Coronary artery (tissue), 2 donors: ENCODE measurements around the gene PWP1.

Experiments used
- DNase-seq: peaks from one replicate; pipeline ENCODE4 v3.0.0-alpha.2; 2017; ENCODE audit warnings: low spot score
- H3K27ac ChIP-seq, 2 donors: fragments of 200-600 bp; sonication (generic); one replicate each; pipeline ENCODE4 v1.5.1; 2016 to 2019
- H3K4me3 ChIP-seq: fragments of 200-600 bp; sonication (generic); 2 replicates; pipeline ENCODE4 v1.5.1; 2016; ENCODE audit warnings: mild to moderate bottlenecking, moderate library complexity
- TF ChIP-seq, protein P1 (sequence below): fragments of 200-600 bp; sonication (generic); IDR thresholded peaks from one replicate; pipeline ENCODE4 v1.5.1; 2019; ENCODE audit warnings: antibody characterized with exemption

PWP1 gene

GRCh38 chr12:107685360-107686248, at the start of gene PWP1:
Gene PWP1, plus strand, starts transcription at chr12:107685799. Its CDS starts 101 bp downstream, at chr12:107685900.
- H3K4me3 ChIP-seq = peak within 1 kb of the TSS; percentile 86
- TF ChIP-seq, protein P1, sequence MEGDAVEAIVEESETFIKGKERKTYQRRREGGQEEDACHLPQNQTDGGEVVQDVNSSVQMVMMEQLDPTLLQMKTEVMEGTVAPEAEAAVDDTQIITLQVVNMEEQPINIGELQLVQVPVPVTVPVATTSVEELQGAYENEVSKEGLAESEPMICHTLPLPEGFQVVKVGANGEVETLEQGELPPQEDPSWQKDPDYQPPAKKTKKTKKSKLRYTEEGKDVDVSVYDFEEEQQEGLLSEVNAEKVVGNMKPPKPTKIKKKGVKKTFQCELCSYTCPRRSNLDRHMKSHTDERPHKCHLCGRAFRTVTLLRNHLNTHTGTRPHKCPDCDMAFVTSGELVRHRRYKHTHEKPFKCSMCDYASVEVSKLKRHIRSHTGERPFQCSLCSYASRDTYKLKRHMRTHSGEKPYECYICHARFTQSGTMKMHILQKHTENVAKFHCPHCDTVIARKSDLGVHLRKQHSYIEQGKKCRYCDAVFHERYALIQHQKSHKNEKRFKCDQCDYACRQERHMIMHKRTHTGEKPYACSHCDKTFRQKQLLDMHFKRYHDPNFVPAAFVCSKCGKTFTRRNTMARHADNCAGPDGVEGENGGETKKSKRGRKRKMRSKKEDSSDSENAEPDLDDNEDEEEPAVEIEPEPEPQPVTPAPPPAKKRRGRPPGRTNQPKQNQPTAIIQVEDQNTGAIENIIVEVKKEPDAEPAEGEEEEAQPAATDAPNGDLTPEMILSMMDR = no peak

DNA sequence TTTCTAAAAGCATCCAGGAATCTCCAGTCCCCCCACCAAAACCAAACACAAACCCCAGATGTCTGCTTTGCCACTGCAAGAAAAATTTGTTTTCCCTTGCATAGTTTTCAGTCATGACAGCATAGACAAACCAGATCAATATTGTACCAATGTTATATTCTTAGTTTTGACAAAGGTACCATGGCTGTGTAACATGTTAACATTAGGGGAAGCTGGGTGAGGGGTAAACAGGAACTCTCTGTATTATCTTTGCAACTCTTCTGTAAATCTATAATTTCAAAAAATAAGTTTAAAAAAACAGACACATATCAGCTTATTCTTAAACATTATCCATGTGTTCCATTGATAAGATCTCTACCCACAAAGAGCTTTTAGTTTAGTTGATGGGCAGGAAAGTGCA, 44.4 kb upstream of the PWP1 start:
- TF ChIP-seq, protein P1 = no peak
- no peak for DNase-seq
- H3K27ac ChIP-seq = no peak overlapping the region
- no peak overlapping the region for H3K4me3 ChIP-seq

More at GRCh38 chr12:107685360-107686248, at the start of gene PWP1:
- peak within 1 kb of the TSS; percentile 72 for H3K27ac ChIP-seq
- peak; percentile 95 for DNase-seq

- H3K27ac ChIP-seq = no peak overlapping the region
- TF ChIP-seq, protein P1 = no peak
- H3K4me3 ChIP-seq = no peak overlapping the region
- no peak for DNase-seq
These were observed 43.4 kb upstream of the PWP1 start for GRCh38 chr12:107642240-107642639.

- no peak overlapping the region for H3K4me3 ChIP-seq
- no peak overlapping the region for H3K27ac ChIP-seq
- DNase-seq = no peak
- TF ChIP-seq, protein P1 = no peak
These were observed 39.8 kb upstream of the PWP1 start for GRCh38 chr12:107645630-107646333.

- no peak overlapping the region for H3K4me3 ChIP-seq
- no peak for DNase-seq
- TF ChIP-seq, protein P1 = no peak
- no peak overlapping the region for H3K27ac ChIP-seq
These were observed 39.2 kb upstream of the PWP1 start for GRCh38 chr12:107646436-107646835.

GRCh38 chr12:107649661-107650061, 35.9 kb upstream of the PWP1 start:
- TF ChIP-seq, protein P1 = no peak
- Histone ChIP-seq H3K4me3 (no peak overlapping the region), H3K27ac (no peak overlapping the region)
- DNase-seq = no peak
